ENCODE results near the gene LSG1. TPM values are rescaled to one million over a fixed set of nuclear protein-coding genes. Genes with fewer than 3 reads are reported as not detected.

Gene LSG1
- total and polyA plus RNA-seq, 9 of the 15 experiments (the other 6 are each of a cell fraction or from before 2014, with no cell fraction given), result 14.9 to 73.7 (median 46.7) TPM

- DNase-seq (ENCODE audit: extremely low read depth in 1 of 4, low spot score in 3 of 4) (no peak), FAIRE-seq (no peak), ATAC-seq (no peak)
- Histone ChIP-seq H4K20me1 (replicated peaks; ENCODE audit: control insufficient read depth, insufficient read depth, low read length) (no peaks in the 10 kb centered on the region), H3K9me3 (replicated peaks; ENCODE audit: control insufficient read depth, insufficient read depth, low read depth, low read length) (no peaks in the 10 kb centered on the region), H3K4me2 (ENCODE audit: insufficient read depth, low read length) (peak overlapping the region; percentile 67; the same call in 1 of the 2 replicates), H2AFZ (ENCODE audit: low read depth, low read length) (peak overlapping the region; percentile 80), H3K9ac (ENCODE audit: insufficient read depth in 1 of 2, low read depth in 2 of 2, low read length in 2 of 2) (no peak overlapping the region), H3K79me2 (ENCODE audit: control insufficient read depth, insufficient read depth, low read length) (no peaks in the 10 kb centered on the region), H3K4me1 (replicated peaks in 1 of 2; ENCODE audit: control insufficient read depth in 2 of 2, insufficient read depth in 2 of 2, low read length in 2 of 2) (peaks cover 11 to 24% of the 10 kb centered on the region in 2 experiments), H3K27ac (ENCODE audit: extremely low read depth, low read depth, low read length) (no peak overlapping the region), H3K27me3 (ENCODE audit: control insufficient read depth in 2 of 2, insufficient read depth in 2 of 2, low read length in 2 of 2) (peaks cover 0 to 32% of the 10 kb centered on the region in 2 experiments; a peak in 3 of 5 replicates), H3K4me3 (no peak overlapping the region), H3K9me1 (ENCODE audit: control insufficient read depth, insufficient read depth, low read length) (no peaks in the 10 kb centered on the region), H3K36me3 (ENCODE audit: control insufficient read depth, insufficient read depth, low read length) (no peaks in the 10 kb centered on the region)
- WGBS (ENCODE audit: insufficient coverage, low coverage, missing lambda C conversion rate), result 64% methylated on average over 6 of the region's 29 CpGs
- in situ Hi-C loops (cut with MboI) (loop anchor here (10.0 kb wide), 2 partner anchors 418 to 838 kb away; no protein-coding TSS in a partner anchor), intact Hi-C loops (cut with micrococcal nuclease) (loop anchor here (10.0 kb wide), 1 partner anchor 268 kb away; no protein-coding TSS in a partner anchor)
- ChIA-PET POLR2A (interaction anchor here (1.1 kb wide), 1 partner anchor 15 kb away, joined by 4 read pairs; the partner anchor contains the start of gene LSG1), CTCF (ENCODE audit: low intra/inter-chr PET ratio) (no interaction called here)
- no TSS peak for BruUV-seq (replicated peaks)
- TF ChIP-seq CBFA2T3 (IDR thresholded peaks at IDR 0.05) (no peak), DIDO1 (tag; IDR thresholded peaks at IDR 0.05; ENCODE audit: low read depth) (no peak), DEAF1 (CRISPR knock-in tag; IDR thresholded peaks at IDR 0.05) (no peak), HNRNPH1 (optimal IDR thresholded peaks at IDR 0.05; ENCODE audit: low read depth, low read length) (no peak), GABPA (tag; conservative IDR thresholded peaks at IDR 0.05; ENCODE audit: low read depth) (no peak), FIP1L1 (IDR thresholded peaks at IDR 0.05; ENCODE audit: low read depth, low read length, poor library complexity, severe bottlenecking) (no peak), FOXO4 (CRISPR knock-in tag; IDR thresholded peaks at IDR 0.05) (no peak), SIRT6 (IDR thresholded peaks at IDR 0.05; ENCODE audit: low read depth, low read length) (no peak), YBX1 (IDR thresholded peaks at IDR 0.05) (no peak), ZNF282 (CRISPR knock-in tag; IDR thresholded peaks at IDR 0.05) (no peak), SAP30 (IDR thresholded peaks at IDR 0.05; ENCODE audit: borderline replicate concordance, insufficient read depth, low read depth, low read length, poor library complexity, severe bottlenecking) (no peak)
- TF ChIP-seq, protein P1, sequence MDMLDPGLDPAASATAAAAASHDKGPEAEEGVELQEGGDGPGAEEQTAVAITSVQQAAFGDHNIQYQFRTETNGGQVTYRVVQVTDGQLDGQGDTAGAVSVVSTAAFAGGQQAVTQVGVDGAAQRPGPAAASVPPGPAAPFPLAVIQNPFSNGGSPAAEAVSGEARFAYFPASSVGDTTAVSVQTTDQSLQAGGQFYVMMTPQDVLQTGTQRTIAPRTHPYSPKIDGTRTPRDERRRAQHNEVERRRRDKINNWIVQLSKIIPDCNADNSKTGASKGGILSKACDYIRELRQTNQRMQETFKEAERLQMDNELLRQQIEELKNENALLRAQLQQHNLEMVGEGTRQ (CRISPR knock-in tag; IDR thresholded peaks at IDR 0.05), result no peak
- TF ChIP-seq, protein P2, sequence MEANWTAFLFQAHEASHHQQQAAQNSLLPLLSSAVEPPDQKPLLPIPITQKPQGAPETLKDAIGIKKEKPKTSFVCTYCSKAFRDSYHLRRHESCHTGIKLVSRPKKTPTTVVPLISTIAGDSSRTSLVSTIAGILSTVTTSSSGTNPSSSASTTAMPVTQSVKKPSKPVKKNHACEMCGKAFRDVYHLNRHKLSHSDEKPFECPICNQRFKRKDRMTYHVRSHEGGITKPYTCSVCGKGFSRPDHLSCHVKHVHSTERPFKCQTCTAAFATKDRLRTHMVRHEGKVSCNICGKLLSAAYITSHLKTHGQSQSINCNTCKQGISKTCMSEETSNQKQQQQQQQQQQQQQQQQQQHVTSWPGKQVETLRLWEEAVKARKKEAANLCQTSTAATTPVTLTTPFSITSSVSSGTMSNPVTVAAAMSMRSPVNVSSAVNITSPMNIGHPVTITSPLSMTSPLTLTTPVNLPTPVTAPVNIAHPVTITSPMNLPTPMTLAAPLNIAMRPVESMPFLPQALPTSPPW (CRISPR knock-in tag; IDR thresholded peaks at IDR 0.05), result no peak
Measured at GRCh38 chr3:194686414-194686815, 14.4 kb upstream of the LSG1 start.

Measured in K562 (cell line).